Measurements from ENCODE around the gene SYN1. TPM values are rescaled to one million over a fixed set of nuclear protein-coding genes. Genes with fewer than 3 reads are reported as not detected.

SYN1 gene
- total RNA-seq, 3 donors from 2014 or later (not counting 1 experiment from before 2014, with no cell fraction given): 0.40 TPM; not detected in 2

DNA sequence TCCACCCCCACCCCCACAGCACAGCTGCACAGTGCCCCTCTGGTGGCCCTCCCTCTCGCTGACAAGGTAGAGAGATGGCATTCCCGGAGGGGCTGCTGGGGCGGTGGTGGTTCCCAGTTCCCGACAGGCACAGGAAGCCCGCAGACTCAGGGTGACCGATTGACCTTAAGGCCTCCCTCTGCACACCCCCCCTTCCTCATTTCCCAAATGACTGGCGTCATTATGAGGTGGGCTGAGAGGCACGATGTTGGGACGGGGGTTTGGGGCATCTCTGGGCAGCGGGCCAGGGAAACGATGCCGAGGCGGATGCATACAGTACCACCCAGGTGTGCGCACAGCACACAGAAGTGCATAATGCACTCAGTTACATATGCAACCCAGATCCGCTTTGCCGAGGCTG is 41.0 kb downstream of the SYN1 start:
- Mint-ChIP-seq H3K4me1 (peaks cover 17 to 28% of the 10 kb centered on the region in 2 donors), H3K4me3 (no peak overlapping the region), H3K27ac (no peak overlapping the region), H3K9me3 (no peaks in the 10 kb centered on the region), H3K27me3 (ENCODE audit: low read depth in 2 of 2) (peaks cover 0 to 5% of the 10 kb centered on the region in 2 donors), H3K36me3 (no peaks in the 10 kb centered on the region)
- Histone ChIP-seq H3K4me3 (ENCODE audit: low read length) (no peak overlapping the region), H3K4me1 (ENCODE audit: control insufficient read depth, insufficient read depth, low read length) (peaks cover 31% of the 10 kb centered on the region), H3K27me3 (ENCODE audit: control insufficient read depth, insufficient read depth, low read length) (no peaks in the 10 kb centered on the region), H3K36me3 (ENCODE audit: control insufficient read depth, insufficient read depth, low read length) (no peaks in the 10 kb centered on the region), H3K27ac (ENCODE audit: low read length) (no peak overlapping the region), H3K9me3 (ENCODE audit: control insufficient read depth, insufficient read depth, low read length) (no peaks in the 10 kb centered on the region)
- WGBS (ENCODE audit: insufficient coverage): 74% methylated on average over 8 of the region's 16 CpGs
- DNase-seq (no peak), ATAC-seq (no peak)
- TF ChIP-seq, protein P1, sequence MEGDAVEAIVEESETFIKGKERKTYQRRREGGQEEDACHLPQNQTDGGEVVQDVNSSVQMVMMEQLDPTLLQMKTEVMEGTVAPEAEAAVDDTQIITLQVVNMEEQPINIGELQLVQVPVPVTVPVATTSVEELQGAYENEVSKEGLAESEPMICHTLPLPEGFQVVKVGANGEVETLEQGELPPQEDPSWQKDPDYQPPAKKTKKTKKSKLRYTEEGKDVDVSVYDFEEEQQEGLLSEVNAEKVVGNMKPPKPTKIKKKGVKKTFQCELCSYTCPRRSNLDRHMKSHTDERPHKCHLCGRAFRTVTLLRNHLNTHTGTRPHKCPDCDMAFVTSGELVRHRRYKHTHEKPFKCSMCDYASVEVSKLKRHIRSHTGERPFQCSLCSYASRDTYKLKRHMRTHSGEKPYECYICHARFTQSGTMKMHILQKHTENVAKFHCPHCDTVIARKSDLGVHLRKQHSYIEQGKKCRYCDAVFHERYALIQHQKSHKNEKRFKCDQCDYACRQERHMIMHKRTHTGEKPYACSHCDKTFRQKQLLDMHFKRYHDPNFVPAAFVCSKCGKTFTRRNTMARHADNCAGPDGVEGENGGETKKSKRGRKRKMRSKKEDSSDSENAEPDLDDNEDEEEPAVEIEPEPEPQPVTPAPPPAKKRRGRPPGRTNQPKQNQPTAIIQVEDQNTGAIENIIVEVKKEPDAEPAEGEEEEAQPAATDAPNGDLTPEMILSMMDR (IDR thresholded peaks at IDR 0.05): no peak
- intact Hi-C loops (cut with micrococcal nuclease): no loop called here

DNA sequence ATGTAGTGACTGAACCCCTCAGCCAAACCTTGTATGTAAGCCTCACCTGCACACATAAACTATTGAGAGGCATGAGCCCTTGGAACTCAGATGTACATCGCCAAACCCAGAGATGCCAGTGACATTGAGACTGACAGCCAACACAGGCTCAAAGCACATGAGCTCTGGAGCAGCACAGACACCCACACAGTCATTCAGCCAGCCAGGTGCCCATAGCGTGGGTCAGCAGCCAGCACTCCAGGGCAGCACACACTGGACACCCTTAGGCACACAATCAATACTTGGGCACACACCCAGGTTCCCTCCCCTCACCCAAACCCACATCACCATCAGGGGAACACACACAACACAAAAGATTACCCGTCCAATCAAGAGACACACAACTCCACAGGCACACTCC is 41.8 kb downstream of the SYN1 start:
- H3K9me3 Mint-ChIP-seq: no peaks in the 10 kb centered on the region
- 92% methylated on average over 3 of the region's 3 CpGs for WGBS (ENCODE audit: insufficient coverage)
- Histone ChIP-seq H3K36me3 (ENCODE audit: control insufficient read depth, insufficient read depth, low read length) (no peaks in the 10 kb centered on the region), H3K4me1 (ENCODE audit: control insufficient read depth, insufficient read depth, low read length) (peaks cover 26% of the 10 kb centered on the region), H3K27me3 (ENCODE audit: control insufficient read depth, insufficient read depth, low read length) (no peaks in the 10 kb centered on the region), H3K27ac (ENCODE audit: low read length) (no peak overlapping the region), H3K4me3 (ENCODE audit: low read length) (no peak overlapping the region), H3K9me3 (ENCODE audit: control insufficient read depth, insufficient read depth, low read length) (no peaks in the 10 kb centered on the region)
- no peak overlapping the region for H3K4me3 Mint-ChIP-seq
- ATAC-seq: no peak
- H3K36me3 Mint-ChIP-seq: no peaks in the 10 kb centered on the region
- TF ChIP-seq, protein P1 (IDR thresholded peaks at IDR 0.05): no peak
- no peak overlapping the region for H3K27ac Mint-ChIP-seq
- intact Hi-C loops (cut with micrococcal nuclease): no loop called here
- peaks cover 12 to 28% of the 10 kb centered on the region in 2 donors for H3K4me1 Mint-ChIP-seq
- no peak for DNase-seq
- peaks cover 0 to 9% of the 10 kb centered on the region in 2 donors for H3K27me3 Mint-ChIP-seq (ENCODE audit: low read depth in 2 of 2)

DNA sequence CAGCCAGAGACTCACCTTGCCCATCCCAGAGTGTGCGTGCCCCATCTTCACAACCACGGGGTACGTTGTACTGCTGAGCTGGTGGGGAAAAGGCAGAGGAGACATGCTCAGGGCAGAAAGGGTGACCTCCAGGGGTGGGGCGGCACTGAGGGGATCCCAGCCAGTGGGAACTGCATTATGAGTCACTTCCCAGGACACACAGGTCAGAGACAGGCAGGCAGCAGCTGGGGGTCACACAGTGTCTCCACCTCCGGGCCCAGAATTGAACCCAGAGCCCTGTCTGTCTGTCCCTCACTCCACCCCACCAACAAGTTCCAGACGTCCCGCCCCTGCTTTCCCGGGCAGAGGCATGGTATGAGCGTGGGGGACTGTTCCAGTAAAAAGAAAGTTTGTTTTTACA is 42.2 kb downstream of the SYN1 start:
- H3K36me3 ChIP-seq (ENCODE audit: control insufficient read depth, insufficient read depth, low read length): peaks cover 1% of the 10 kb centered on the region
- no peak overlapping the region for H3K27ac Mint-ChIP-seq
- TF ChIP-seq, protein P1 (IDR thresholded peaks at IDR 0.05): no peak
- no peaks in the 10 kb centered on the region for H3K36me3 Mint-ChIP-seq
- H3K27ac ChIP-seq (ENCODE audit: low read length): no peak overlapping the region
- H3K27me3 Mint-ChIP-seq (ENCODE audit: low read depth in 2 of 2): peaks cover 0 to 9% of the 10 kb centered on the region in 2 donors
- peaks cover 21% of the 10 kb centered on the region for H3K4me1 ChIP-seq (ENCODE audit: control insufficient read depth, insufficient read depth, low read length)
- no peak overlapping the region for H3K4me3 Mint-ChIP-seq
- WGBS (ENCODE audit: insufficient coverage): 82% methylated on average over 5 of the region's 9 CpGs
- H3K4me1 Mint-ChIP-seq: peaks cover 12 to 27% of the 10 kb centered on the region in 2 donors
- intact Hi-C loops (cut with micrococcal nuclease): no loop called here
- DNase-seq (no peak), ATAC-seq (no peak)
- no peaks in the 10 kb centered on the region for H3K27me3 ChIP-seq (ENCODE audit: control insufficient read depth, insufficient read depth, low read length)
- no peaks in the 10 kb centered on the region for H3K9me3 Mint-ChIP-seq
- no peaks in the 10 kb centered on the region for H3K9me3 ChIP-seq (ENCODE audit: control insufficient read depth, insufficient read depth, low read length)
- no peak overlapping the region for H3K4me3 ChIP-seq (ENCODE audit: low read length)
